Fibroblast of the aortic adventitia (primary cell): Measurements from ENCODE around the gene DMRTC2. TPM values are rescaled to one million over a fixed set of nuclear protein-coding genes. Genes with fewer than 3 reads are reported as not detected.

Source experiments
- DNase-seq: peaks from one replicate; pipeline ENCODE4 v3.0.0-alpha.2; 2010; ENCODE audit warnings: low read depth
- H3K4me3 ChIP-seq: 2 replicates; pipeline ENCODE4 v1.5.1; 2011; ENCODE audit warnings: low read depth, mild to moderate bottlenecking, control low read depth, low read length, moderate library complexity
- CTCF ChIP-seq: IDR thresholded peaks from 2 replicates; pipeline ENCODE4 v1.5.1; 2011; ENCODE audit warnings: mild to moderate bottlenecking, low read length, control low read depth, inconsistent platforms; ENCODE audit not compliant: insufficient read depth
- total RNA-seq: library from RNA; depleted of rRNA; stranded (reverse); fragments of >200 nt; gene quantifications from 2 replicates; pipeline ENCODE4 v1.2.3, GENCODE V29; 2012; ENCODE audit warnings: low replicate concordance

The DMRTC2 gene
- total RNA-seq, 1 donor: not detected

DNA sequence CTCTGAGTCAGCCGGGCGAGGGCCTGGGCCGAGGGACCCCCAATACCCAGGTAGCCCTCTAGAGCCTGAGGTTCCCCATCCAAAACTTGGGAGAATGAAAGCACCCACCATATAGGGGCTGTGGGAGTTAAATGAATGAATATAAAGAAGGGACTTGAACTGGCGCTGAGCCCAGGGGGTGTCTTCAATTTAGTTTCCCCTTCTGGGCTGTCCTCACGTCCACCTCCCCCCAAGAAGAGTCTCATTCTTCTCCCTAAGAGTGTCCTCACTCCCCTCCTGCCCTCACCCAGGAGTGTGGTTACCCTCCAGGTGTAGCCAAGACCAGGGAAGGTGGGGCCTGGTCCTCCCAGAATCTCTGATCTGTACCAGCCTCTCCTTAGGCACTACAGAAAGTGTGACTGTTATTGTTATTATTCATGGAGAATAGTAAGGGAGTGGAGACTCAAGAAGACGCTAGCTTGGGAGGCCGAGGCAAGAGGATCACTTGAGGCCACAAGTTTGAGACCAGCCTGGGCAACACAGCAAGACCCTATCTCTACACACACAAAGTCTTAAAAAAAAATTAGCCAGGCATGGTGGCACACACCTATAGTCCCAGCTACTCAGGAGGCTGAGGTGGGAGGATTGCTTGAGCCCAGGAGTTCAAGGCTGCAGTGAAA is 35.0 kb downstream of the DMRTC2 start:
- no peak for DNase-seq
- TF ChIP-seq CTCF: no peak
- H3K4me3 ChIP-seq: no peak overlapping the region

- no peak for TF ChIP-seq CTCF
- DNase-seq: no peak
- no peak overlapping the region for H3K4me3 ChIP-seq
Observed at GRCh38 chr19:41880329-41880708, 35.5 kb downstream of the DMRTC2 start.

- TF ChIP-seq CTCF: no peak
- DNase-seq: no peak
- peak within 1 kb of the TSS; percentile 96 for H3K4me3 ChIP-seq
Observed at GRCh38 chr19:41882568-41883462, 38.0 kb downstream of the DMRTC2 start, which contains the start of gene ARHGEF1. TSS of gene ARHGEF1 (plus strand) at chr19:41883184. CDS start at chr19:41888083, 4,899 bp downstream.

DNA sequence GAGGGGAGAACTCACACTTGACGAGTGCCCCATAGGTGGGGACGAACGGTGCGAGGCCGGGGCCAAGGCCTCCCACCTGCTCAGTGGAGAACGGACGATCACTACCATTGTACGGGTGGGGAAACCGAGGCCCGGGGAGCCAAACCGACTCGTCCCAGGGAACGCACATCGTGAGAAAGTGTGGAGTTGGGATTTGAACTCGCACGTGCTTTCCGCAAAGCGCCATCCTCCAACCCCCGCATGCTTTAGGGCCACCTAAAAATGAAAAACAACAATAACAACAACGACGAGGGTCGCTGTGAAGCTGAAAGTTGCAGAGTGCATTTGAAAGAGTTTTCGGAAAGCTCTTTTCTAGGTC is 38.6 kb downstream of the DMRTC2 start:
- no peak for TF ChIP-seq CTCF
- H3K4me3 ChIP-seq: peak overlapping the region; percentile 96
- no peak for DNase-seq

GRCh38 chr19:41883821-41884733 is 39.2 kb downstream of the DMRTC2 start:
- TF ChIP-seq CTCF: peak; percentile 40
- peak overlapping the region; percentile 96 for H3K4me3 ChIP-seq

More at GRCh38 chr19:41883821-41884733, 39.2 kb downstream of the DMRTC2 start:
- peak; percentile 95 for DNase-seq
